Measurements from ENCODE around the gene PLEKHB1.

GRCh38 chr11:73633999-73634398, 12.4 kb upstream of the PLEKHB1 start:
- TF ChIP-seq CTCF (IDR thresholded peaks at IDR 0.05; ENCODE audit: insufficient read depth, low read length, poor library complexity, severe bottlenecking) = no peak
- TF ChIP-seq EZH2phosphoT487 (conservative IDR thresholded peaks at IDR 0.05; ENCODE audit: low read length) = no peak

Data from SU-DHL-6 (cell line).